ENCODE data around the gene ANKRD40CL.

GRCh38 chr17:50802609-50803571 is 35.6 kb upstream of the ANKRD40CL start:
- TF ChIP-seq, protein P1, sequence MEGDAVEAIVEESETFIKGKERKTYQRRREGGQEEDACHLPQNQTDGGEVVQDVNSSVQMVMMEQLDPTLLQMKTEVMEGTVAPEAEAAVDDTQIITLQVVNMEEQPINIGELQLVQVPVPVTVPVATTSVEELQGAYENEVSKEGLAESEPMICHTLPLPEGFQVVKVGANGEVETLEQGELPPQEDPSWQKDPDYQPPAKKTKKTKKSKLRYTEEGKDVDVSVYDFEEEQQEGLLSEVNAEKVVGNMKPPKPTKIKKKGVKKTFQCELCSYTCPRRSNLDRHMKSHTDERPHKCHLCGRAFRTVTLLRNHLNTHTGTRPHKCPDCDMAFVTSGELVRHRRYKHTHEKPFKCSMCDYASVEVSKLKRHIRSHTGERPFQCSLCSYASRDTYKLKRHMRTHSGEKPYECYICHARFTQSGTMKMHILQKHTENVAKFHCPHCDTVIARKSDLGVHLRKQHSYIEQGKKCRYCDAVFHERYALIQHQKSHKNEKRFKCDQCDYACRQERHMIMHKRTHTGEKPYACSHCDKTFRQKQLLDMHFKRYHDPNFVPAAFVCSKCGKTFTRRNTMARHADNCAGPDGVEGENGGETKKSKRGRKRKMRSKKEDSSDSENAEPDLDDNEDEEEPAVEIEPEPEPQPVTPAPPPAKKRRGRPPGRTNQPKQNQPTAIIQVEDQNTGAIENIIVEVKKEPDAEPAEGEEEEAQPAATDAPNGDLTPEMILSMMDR (IDR thresholded peaks at IDR 0.05 in 2 of 3, conservative IDR thresholded peaks at IDR 0.05 in 1 of 3; ENCODE audit: insufficient read depth in 2 of 3, low read depth in 1 of 3, low read length in 3 of 3), result no peak
- TF ChIP-seq FOSL1 (tag; conservative IDR thresholded peaks at IDR 0.05) (no peak), FOXJ2 (tag; IDR thresholded peaks at IDR 0.05) (no peak), ETV6 (IDR thresholded peaks at IDR 0.05; ENCODE audit: borderline replicate concordance in 1 of 2, low read depth in 2 of 2, low read length in 1 of 2) (no peak), ETV6 (CRISPR knock-in tag; IDR thresholded peaks at IDR 0.05; ENCODE audit: borderline replicate concordance) (no peak), MECOM (CRISPR knock-in tag; IDR thresholded peaks at IDR 0.05) (no peak), FOXK1 (CRISPR knock-in tag; IDR thresholded peaks at IDR 0.05; ENCODE audit: borderline replicate concordance) (no peak), MAFG (tag; conservative IDR thresholded peaks at IDR 0.05) (no peak), HBP1 (CRISPR knock-in tag; IDR thresholded peaks at IDR 0.05) (no peak), ZNF23 (CRISPR knock-in tag; IDR thresholded peaks at IDR 0.05) (no peak), POLR2AphosphoS5 (IDR thresholded peaks at IDR 0.05; ENCODE audit: control insufficient read depth, insufficient read depth, low read depth, low read length) (no peak), NFIC (IDR thresholded peaks at IDR 0.05) (no peak), SP1 (CRISPR knock-in tag; IDR thresholded peaks at IDR 0.05) (no peak)
- TF ChIP-seq, protein P2, sequence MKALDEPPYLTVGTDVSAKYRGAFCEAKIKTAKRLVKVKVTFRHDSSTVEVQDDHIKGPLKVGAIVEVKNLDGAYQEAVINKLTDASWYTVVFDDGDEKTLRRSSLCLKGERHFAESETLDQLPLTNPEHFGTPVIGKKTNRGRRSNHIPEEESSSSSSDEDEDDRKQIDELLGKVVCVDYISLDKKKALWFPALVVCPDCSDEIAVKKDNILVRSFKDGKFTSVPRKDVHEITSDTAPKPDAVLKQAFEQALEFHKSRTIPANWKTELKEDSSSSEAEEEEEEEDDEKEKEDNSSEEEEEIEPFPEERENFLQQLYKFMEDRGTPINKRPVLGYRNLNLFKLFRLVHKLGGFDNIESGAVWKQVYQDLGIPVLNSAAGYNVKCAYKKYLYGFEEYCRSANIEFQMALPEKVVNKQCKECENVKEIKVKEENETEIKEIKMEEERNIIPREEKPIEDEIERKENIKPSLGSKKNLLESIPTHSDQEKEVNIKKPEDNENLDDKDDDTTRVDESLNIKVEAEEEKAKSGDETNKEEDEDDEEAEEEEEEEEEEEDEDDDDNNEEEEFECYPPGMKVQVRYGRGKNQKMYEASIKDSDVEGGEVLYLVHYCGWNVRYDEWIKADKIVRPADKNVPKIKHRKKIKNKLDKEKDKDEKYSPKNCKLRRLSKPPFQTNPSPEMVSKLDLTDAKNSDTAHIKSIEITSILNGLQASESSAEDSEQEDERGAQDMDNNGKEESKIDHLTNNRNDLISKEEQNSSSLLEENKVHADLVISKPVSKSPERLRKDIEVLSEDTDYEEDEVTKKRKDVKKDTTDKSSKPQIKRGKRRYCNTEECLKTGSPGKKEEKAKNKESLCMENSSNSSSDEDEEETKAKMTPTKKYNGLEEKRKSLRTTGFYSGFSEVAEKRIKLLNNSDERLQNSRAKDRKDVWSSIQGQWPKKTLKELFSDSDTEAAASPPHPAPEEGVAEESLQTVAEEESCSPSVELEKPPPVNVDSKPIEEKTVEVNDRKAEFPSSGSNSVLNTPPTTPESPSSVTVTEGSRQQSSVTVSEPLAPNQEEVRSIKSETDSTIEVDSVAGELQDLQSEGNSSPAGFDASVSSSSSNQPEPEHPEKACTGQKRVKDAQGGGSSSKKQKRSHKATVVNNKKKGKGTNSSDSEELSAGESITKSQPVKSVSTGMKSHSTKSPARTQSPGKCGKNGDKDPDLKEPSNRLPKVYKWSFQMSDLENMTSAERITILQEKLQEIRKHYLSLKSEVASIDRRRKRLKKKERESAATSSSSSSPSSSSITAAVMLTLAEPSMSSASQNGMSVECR (CRISPR knock-in tag; IDR thresholded peaks at IDR 0.05), result no peak

Data from K562 (cell line).